H1 (cell line): ENCODE data around the gene CHD5. TPM values are rescaled to one million over a fixed set of nuclear protein-coding genes. Genes with fewer than 3 reads are reported as not detected.

Source experiments
- CBX8 ChIP-seq: fragments of 300-800, 300-1000 bp; sonication (generic); IDR thresholded peaks from 2 replicates; pipeline ENCODE4 v1.7.1; 2016; ENCODE audit warnings: low read depth, low read length, borderline replicate concordance
- HDAC6 ChIP-seq: IDR thresholded peaks from one replicate; pipeline ENCODE4 v1.7.1; 2012; ENCODE audit warnings: low read depth, mild to moderate bottlenecking, inconsistent platforms, low read length, moderate library complexity
- NRF1 ChIP-seq: IDR thresholded peaks from 2 replicates; pipeline ENCODE4 v1.6.1; 2011; ENCODE audit warnings: mild to moderate bottlenecking, low read depth, low read length, improper control_type of control experiment
- POLR2AphosphoS5 ChIP-seq: IDR thresholded peaks from 2 replicates; pipeline ENCODE4 v1.6.1; 2011; ENCODE audit warnings: low read depth, low read length
- POU5F1 ChIP-seq: IDR thresholded peaks from 2 replicates; pipeline ENCODE4 v1.6.1; 2011; ENCODE audit warnings: low read depth, mild to moderate bottlenecking, low read length, moderate library complexity
- SRF ChIP-seq: IDR thresholded peaks from 2 replicates; pipeline ENCODE4 v1.6.1; 2011; ENCODE audit warnings: mild to moderate bottlenecking, low read depth, low read length, moderate library complexity
- TCF12 ChIP-seq: IDR thresholded peaks from 2 replicates; pipeline ENCODE4 v1.6.1; 2011; ENCODE audit warnings: low read depth, mild to moderate bottlenecking, low read length
- polyA plus RNA-seq, 7 experiments: library from polyadenylated mRNA; depleted of rRNA in 3 of 7; stranded (reverse) in 5 of 7; unstranded in 2 of 7; fragments of >200 nt in 5 of 7; fragments of 200-250 nt in 2 of 7; gene quantifications; 1 replicate in 5 of 7; 2 replicates in 1 of 7; 4 replicates in 1 of 7; pipeline versions ENCODE4 v1.2.1 to v1.2.3, GENCODE V29; 2011 to 2013; ENCODE audit warnings: missing spikeins in 2 of 7, mixed read lengths in 2 of 7
- total RNA-seq: library from RNA; stranded (reverse); fragmentation: NEBNext Ultra II Directional; extraction: Animal tissue kit (Norgen Biotek cat#: 25700); gene quantifications from 2 replicates; pipeline ENCODE4 v1.2.1, GENCODE V29; 2021
- TF ChIP-seq, protein P1 (sequence below): fragments of 300-600 bp; sonication (generic); IDR thresholded peaks from 2 replicates; pipeline ENCODE4 v1.7.1; 2012; ENCODE audit warnings: low read length, moderate library complexity, mild to moderate bottlenecking, inconsistent platforms; ENCODE audit not compliant: insufficient replicate concordance
- TF ChIP-seq, protein P2 (sequence below): IDR thresholded peaks from 2 replicates; pipeline ENCODE4 v1.6.1; 2011; ENCODE audit warnings: low read depth, mild to moderate bottlenecking, low read length; ENCODE audit not compliant: insufficient read depth

Gene CHD5
- total and polyA plus RNA-seq, 2 of the 8 experiments (the other 6 are each of a cell fraction or from before 2014, with no cell fraction given), result 0.42 to 1.8 TPM

- TF ChIP-seq, protein P1, sequence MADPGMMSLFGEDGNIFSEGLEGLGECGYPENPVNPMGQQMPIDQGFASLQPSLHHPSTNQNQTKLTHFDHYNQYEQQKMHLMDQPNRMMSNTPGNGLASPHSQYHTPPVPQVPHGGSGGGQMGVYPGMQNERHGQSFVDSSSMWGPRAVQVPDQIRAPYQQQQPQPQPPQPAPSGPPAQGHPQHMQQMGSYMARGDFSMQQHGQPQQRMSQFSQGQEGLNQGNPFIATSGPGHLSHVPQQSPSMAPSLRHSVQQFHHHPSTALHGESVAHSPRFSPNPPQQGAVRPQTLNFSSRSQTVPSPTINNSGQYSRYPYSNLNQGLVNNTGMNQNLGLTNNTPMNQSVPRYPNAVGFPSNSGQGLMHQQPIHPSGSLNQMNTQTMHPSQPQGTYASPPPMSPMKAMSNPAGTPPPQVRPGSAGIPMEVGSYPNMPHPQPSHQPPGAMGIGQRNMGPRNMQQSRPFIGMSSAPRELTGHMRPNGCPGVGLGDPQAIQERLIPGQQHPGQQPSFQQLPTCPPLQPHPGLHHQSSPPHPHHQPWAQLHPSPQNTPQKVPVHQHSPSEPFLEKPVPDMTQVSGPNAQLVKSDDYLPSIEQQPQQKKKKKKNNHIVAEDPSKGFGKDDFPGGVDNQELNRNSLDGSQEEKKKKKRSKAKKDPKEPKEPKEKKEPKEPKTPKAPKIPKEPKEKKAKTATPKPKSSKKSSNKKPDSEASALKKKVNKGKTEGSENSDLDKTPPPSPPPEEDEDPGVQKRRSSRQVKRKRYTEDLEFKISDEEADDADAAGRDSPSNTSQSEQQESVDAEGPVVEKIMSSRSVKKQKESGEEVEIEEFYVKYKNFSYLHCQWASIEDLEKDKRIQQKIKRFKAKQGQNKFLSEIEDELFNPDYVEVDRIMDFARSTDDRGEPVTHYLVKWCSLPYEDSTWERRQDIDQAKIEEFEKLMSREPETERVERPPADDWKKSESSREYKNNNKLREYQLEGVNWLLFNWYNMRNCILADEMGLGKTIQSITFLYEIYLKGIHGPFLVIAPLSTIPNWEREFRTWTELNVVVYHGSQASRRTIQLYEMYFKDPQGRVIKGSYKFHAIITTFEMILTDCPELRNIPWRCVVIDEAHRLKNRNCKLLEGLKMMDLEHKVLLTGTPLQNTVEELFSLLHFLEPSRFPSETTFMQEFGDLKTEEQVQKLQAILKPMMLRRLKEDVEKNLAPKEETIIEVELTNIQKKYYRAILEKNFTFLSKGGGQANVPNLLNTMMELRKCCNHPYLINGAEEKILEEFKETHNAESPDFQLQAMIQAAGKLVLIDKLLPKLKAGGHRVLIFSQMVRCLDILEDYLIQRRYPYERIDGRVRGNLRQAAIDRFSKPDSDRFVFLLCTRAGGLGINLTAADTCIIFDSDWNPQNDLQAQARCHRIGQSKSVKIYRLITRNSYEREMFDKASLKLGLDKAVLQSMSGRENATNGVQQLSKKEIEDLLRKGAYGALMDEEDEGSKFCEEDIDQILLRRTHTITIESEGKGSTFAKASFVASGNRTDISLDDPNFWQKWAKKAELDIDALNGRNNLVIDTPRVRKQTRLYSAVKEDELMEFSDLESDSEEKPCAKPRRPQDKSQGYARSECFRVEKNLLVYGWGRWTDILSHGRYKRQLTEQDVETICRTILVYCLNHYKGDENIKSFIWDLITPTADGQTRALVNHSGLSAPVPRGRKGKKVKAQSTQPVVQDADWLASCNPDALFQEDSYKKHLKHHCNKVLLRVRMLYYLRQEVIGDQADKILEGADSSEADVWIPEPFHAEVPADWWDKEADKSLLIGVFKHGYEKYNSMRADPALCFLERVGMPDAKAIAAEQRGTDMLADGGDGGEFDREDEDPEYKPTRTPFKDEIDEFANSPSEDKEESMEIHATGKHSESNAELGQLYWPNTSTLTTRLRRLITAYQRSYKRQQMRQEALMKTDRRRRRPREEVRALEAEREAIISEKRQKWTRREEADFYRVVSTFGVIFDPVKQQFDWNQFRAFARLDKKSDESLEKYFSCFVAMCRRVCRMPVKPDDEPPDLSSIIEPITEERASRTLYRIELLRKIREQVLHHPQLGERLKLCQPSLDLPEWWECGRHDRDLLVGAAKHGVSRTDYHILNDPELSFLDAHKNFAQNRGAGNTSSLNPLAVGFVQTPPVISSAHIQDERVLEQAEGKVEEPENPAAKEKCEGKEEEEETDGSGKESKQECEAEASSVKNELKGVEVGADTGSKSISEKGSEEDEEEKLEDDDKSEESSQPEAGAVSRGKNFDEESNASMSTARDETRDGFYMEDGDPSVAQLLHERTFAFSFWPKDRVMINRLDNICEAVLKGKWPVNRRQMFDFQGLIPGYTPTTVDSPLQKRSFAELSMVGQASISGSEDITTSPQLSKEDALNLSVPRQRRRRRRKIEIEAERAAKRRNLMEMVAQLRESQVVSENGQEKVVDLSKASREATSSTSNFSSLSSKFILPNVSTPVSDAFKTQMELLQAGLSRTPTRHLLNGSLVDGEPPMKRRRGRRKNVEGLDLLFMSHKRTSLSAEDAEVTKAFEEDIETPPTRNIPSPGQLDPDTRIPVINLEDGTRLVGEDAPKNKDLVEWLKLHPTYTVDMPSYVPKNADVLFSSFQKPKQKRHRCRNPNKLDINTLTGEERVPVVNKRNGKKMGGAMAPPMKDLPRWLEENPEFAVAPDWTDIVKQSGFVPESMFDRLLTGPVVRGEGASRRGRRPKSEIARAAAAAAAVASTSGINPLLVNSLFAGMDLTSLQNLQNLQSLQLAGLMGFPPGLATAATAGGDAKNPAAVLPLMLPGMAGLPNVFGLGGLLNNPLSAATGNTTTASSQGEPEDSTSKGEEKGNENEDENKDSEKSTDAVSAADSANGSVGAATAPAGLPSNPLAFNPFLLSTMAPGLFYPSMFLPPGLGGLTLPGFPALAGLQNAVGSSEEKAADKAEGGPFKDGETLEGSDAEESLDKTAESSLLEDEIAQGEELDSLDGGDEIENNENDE, result no peak
- no peak for TF ChIP-seq POU5F1
- no peak for TF ChIP-seq SRF
- TF ChIP-seq POLR2AphosphoS5, result no peak
- no peak for TF ChIP-seq HDAC6
- no peak for TF ChIP-seq CBX8
- TF ChIP-seq, protein P2, sequence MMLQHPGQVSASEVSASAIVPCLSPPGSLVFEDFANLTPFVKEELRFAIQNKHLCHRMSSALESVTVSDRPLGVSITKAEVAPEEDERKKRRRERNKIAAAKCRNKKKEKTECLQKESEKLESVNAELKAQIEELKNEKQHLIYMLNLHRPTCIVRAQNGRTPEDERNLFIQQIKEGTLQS, result no peak
- no peak for TF ChIP-seq NRF1
- no peak for TF ChIP-seq TCF12
These were observed 96.7 kb downstream of the CHD5 start (continued) for GRCh38 chr1:6083385-6083784.
